ENCODE data around the gene ASAH2. TPM values are rescaled to one million over a fixed set of nuclear protein-coding genes. Genes with fewer than 3 reads are reported as not detected.
A peak's percentile ranks its signal among the peaks of the same experiment; 100 is the strongest.

ASAH2 gene
- polyA plus RNA-seq (2012; ENCODE audit: low read depth, missing spikeins) = 1.6 TPM

DNA sequence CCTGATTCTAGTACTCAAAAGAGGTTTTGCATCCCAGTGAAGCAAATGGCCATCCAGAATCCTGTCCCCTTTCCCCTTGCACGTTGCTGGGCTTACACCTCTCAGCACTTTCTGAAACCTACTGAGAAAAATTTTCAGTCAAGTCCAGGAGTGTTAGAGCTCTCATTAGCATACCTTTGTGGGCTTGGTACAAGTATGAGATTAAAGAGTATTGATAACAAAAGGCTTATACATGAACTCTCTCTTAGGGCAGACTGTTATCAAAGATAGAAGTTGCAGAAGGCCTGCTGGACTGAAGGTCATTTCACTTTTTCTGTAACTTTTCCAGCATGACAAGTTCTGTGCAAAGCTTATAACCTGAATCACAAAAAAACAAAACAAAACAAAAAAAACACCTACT is at the start of gene ASAH2:
TSS of gene ASAH2 (minus strand) at position 123 of the 400 bp plus-strand sequence. CDS start 2,906 bp downstream, outside the sequence.
- TF ChIP-seq POLR2AphosphoS5 (IDR thresholded peaks at IDR 0.05; ENCODE audit: low read depth, low read length) (no peak), PAX5 (IDR thresholded peaks at IDR 0.05; ENCODE audit: insufficient read depth, low read length, severe bottlenecking) (no peak), TAF1 (IDR thresholded peaks at IDR 0.05; ENCODE audit: low read depth, low read length) (no peak), POLR2A (IDR thresholded peaks at IDR 0.05; ENCODE audit: low read depth, low read length) (no peak), SPI1 (IDR thresholded peaks at IDR 0.05; ENCODE audit: low read depth, low read length) (no peak), POU2F2 (IDR thresholded peaks at IDR 0.05; ENCODE audit: low read depth, low read length) (no peak)
- FAIRE-seq (no peak), DNase-seq (ENCODE audit: insufficient read length, low spot score) (no peak)

DNA sequence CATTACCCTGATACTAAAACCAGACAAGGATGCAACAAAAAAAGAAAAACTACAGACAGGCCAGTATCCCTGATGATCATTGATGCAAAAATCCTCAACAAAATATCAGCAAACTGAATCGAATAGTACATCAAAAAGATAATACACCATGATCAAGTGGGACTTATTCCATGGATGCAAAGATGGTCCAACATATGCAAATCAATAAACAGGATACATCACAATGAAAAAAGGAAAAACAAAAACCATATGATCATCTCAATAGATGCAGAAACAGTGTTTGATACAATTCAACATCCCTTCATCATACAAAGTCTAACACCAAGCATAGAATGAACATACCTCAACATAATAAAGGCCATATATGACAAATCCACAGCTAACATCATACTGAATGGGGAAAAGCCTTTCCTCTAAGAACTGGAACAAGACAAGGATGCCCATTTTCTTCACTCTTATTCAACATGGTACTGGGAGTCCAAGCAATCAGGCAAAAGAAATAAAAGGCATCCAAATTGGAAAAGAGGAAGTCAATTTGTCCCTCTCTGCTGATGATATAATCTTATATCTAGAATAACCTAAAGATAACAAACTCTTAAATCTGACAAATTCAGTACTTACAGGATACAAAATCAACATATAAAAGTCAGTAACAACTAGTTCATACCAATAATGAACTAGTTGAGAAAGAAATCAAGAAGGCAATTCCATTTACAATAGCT is 48.8 kb upstream of the ASAH2 start:
- FAIRE-seq (peak; percentile 41), DNase-seq (ENCODE audit: insufficient read length, low spot score) (no peak)
- peak; percentile 47 for TF ChIP-seq SPI1 (IDR thresholded peaks at IDR 0.05; ENCODE audit: low read depth, low read length)
- no peak for TF ChIP-seq POU2F2 (IDR thresholded peaks at IDR 0.05; ENCODE audit: low read depth, low read length)
- TF ChIP-seq POLR2AphosphoS5 (IDR thresholded peaks at IDR 0.05; ENCODE audit: low read depth, low read length) = no peak
- no peak for TF ChIP-seq POLR2A (IDR thresholded peaks at IDR 0.05; ENCODE audit: low read depth, low read length)
- TF ChIP-seq PAX5 (IDR thresholded peaks at IDR 0.05; ENCODE audit: insufficient read depth, low read length, severe bottlenecking) = no peak
- no peak for TF ChIP-seq TAF1 (IDR thresholded peaks at IDR 0.05; ENCODE audit: low read depth, low read length)

DNA sequence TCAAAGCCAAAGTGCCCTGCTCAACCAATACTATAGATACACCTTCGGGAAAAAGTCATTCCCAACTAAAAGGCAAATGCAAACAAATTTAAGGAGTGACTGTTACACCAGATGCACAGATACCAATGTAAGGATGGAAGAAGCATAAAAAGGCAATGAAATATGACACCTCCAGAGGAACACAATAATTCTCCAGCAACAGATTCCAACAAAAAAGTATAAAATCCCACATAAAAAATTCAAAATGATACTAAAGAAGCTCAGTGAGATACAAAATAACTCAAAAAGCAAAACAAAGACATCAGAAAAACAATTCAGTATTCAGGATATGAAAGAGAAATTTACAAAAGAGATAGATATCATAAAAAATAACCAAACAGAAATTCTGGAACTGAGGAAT is 44.1 kb upstream of the ASAH2 start:
- TF ChIP-seq SPI1 (IDR thresholded peaks at IDR 0.05; ENCODE audit: low read depth, low read length) (no peak), TAF1 (IDR thresholded peaks at IDR 0.05; ENCODE audit: low read depth, low read length) (no peak), POLR2A (IDR thresholded peaks at IDR 0.05; ENCODE audit: low read depth, low read length) (no peak), PAX5 (IDR thresholded peaks at IDR 0.05; ENCODE audit: insufficient read depth, low read length, severe bottlenecking) (no peak)
- FAIRE-seq (no peak), DNase-seq (ENCODE audit: insufficient read length, low spot score) (no peak)

DNA sequence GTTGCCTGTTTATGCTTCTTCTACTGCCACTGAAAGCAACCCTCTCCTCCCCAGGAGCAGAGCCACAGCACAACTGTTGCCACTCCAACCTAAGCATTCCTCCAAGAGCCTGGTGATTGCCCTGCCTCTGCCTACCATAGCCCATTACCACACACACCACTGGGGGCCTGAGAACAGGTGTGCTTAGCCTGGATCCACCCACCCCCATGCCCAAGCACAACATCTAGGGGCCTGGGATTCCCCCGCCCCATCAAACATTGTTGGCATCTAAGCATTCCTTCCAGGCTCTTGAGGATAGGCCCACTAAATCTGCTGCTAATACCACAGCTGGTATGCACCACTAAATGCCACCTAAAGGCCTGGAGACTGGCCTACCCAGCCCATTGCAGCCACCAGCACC is 43.3 kb upstream of the ASAH2 start:
- DNase-seq (ENCODE audit: insufficient read length, low spot score) (no peak), FAIRE-seq (no peak)
- TF ChIP-seq PAX5 (IDR thresholded peaks at IDR 0.05; ENCODE audit: insufficient read depth, low read length, severe bottlenecking) (no peak), POLR2AphosphoS5 (IDR thresholded peaks at IDR 0.05; ENCODE audit: low read depth, low read length) (no peak)

DNA sequence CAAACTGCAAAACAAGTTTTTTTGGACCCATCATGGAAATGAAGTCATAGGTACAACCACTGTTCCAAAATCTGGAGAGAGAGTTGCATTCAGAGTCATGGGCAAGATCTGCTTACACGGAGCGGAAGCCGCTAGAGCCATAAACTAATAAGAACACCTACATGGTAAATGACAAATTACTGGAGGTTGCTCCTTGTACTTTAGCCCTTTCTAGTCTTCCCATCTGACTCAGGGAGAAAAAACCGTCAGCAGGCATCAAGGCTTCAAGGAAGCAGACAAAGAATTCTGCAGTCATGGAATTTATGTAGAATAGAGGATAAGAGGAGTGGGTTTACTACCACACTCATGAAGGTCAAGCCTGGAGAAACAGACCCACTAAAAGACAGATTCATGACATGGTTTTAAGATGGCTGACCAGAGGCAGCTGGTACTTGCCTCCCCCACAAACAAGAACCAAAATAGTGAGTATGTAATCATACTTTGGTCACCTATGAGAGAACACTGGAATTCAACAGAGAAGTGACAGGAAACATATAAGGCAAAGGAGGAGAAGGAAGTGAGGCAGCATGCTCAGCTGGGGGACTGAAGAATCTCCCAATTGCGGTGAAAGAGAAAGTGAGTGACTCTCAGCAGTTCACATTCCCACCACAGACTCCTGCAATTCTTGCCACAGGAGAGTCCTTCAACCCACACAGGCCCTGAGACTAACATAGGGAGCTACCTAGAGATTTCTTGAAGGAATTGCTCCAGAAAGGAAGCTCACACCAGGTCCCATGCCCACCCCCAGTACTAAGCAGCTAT is 42.4 kb upstream of the ASAH2 start:
- no peak for FAIRE-seq
- TF ChIP-seq POU2F2 (IDR thresholded peaks at IDR 0.05; ENCODE audit: low read depth, low read length) (no peak), TAF1 (IDR thresholded peaks at IDR 0.05; ENCODE audit: low read depth, low read length) (no peak), POLR2A (IDR thresholded peaks at IDR 0.05; ENCODE audit: low read depth, low read length) (no peak), PAX5 (IDR thresholded peaks at IDR 0.05; ENCODE audit: insufficient read depth, low read length, severe bottlenecking) (no peak), SPI1 (IDR thresholded peaks at IDR 0.05; ENCODE audit: low read depth, low read length) (no peak), POLR2AphosphoS5 (IDR thresholded peaks at IDR 0.05; ENCODE audit: low read depth, low read length) (no peak)
- DNase-seq (ENCODE audit: insufficient read length, low spot score) = no peak

DNA sequence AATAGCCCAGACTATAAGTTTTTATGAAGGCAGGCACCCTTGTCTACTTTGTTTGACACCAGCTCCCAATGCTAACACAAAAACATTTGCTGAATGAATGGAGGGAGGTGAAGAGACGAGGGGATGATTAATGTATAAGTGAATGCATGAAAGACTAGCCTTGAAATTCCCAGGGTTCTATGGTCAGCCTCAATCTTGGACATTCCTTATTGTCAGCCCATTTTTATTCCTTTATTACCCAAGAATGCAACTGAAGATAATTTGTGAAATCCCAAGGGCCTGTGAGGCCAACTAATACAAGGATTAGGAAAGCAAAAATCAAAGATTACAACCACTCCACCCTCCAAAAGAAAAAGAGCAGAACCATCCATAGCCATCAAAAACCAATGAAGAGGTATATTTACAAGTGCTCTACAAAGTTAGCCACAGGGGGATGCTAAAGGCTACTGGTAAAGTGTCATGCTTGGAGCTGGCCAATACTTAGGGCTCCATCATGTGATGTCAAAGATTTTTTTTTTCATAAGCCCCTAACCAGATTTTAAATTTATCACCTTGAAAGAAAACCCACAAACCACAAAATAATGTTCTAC is 40.0 kb upstream of the ASAH2 start:
- no peak for DNase-seq (ENCODE audit: insufficient read length, low spot score)
- FAIRE-seq = no peak
- TF ChIP-seq TAF1 (IDR thresholded peaks at IDR 0.05; ENCODE audit: low read depth, low read length) = no peak
- no peak for TF ChIP-seq SPI1 (IDR thresholded peaks at IDR 0.05; ENCODE audit: low read depth, low read length)
- no peak for TF ChIP-seq POLR2A (IDR thresholded peaks at IDR 0.05; ENCODE audit: low read depth, low read length)
- TF ChIP-seq POU2F2 (IDR thresholded peaks at IDR 0.05; ENCODE audit: low read depth, low read length) = no peak
- TF ChIP-seq PAX5 (IDR thresholded peaks at IDR 0.05; ENCODE audit: insufficient read depth, low read length, severe bottlenecking) = no peak
- no peak for TF ChIP-seq POLR2AphosphoS5 (IDR thresholded peaks at IDR 0.05; ENCODE audit: low read depth, low read length)

DNA sequence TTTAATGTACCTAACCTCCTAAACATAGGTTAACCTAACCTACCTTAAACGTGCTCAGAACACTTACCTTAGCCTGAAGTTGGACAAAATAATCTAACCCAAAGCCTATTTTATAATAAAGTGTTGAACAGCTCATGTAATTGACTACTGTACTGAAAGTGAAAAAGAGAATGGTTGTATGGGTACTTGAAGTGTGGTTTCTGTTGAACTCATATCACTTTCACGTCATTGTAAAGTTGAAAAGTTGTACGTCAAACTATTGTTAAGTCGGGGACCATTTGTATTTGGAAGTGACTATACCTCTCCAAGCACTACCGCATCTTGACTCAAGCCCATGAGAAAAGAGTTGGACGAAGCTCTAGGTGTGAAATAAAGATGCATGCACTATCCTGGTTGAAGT is 37.9 kb upstream of the ASAH2 start:
- TF ChIP-seq POU2F2 (IDR thresholded peaks at IDR 0.05; ENCODE audit: low read depth, low read length) (no peak), TAF1 (IDR thresholded peaks at IDR 0.05; ENCODE audit: low read depth, low read length) (no peak), POLR2AphosphoS5 (IDR thresholded peaks at IDR 0.05; ENCODE audit: low read depth, low read length) (no peak), POLR2A (IDR thresholded peaks at IDR 0.05; ENCODE audit: low read depth, low read length) (no peak), PAX5 (IDR thresholded peaks at IDR 0.05; ENCODE audit: insufficient read depth, low read length, severe bottlenecking) (no peak), SPI1 (IDR thresholded peaks at IDR 0.05; ENCODE audit: low read depth, low read length) (no peak)
- FAIRE-seq (no peak), DNase-seq (ENCODE audit: insufficient read length, low spot score) (no peak)

DNA sequence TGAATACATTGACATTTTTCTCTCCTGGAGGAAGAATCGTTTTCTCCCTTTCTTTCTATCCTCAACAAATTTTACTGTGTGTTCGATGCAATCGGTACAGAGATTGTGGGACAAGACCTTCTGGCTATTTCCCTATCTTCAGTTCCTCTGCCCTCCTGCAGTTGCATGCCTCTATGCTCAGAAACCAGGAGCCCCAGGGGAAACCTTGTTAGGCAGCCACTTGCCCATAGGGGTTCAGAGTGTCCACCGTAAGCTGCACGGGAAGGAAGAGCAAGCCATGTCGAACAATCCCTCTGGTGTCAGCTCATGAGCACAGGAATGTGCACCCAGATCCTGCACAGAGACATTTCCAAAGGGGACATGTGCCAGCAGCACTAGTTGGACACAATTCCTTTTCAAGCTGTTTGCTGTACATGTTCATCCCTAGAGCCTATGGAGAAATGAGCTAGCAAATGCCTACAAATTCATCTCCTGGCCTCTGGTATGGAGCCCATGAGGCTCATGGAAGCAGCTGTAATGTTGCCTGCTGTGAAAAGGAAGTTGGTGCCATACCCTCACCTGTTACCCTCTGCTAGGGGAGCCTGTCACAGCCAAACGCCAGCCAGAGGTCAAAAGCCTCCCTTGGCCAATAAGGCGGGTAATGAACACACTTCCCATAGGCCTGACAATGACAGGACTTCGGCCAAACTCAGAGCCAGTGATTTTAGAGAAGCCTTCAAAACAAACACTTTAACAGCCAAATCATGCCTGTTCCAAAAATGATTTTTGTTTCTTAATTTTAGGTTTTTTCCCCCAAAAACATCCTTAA is 35.9 kb upstream of the ASAH2 start:
- FAIRE-seq (no peak), DNase-seq (ENCODE audit: insufficient read length, low spot score) (no peak)
- no peak for TF ChIP-seq POLR2AphosphoS5 (IDR thresholded peaks at IDR 0.05; ENCODE audit: low read depth, low read length)
- no peak for TF ChIP-seq POLR2A (IDR thresholded peaks at IDR 0.05; ENCODE audit: low read depth, low read length)
- no peak for TF ChIP-seq SPI1 (IDR thresholded peaks at IDR 0.05; ENCODE audit: low read depth, low read length)
- no peak for TF ChIP-seq PAX5 (IDR thresholded peaks at IDR 0.05; ENCODE audit: insufficient read depth, low read length, severe bottlenecking)
- no peak for TF ChIP-seq POU2F2 (IDR thresholded peaks at IDR 0.05; ENCODE audit: low read depth, low read length)
- TF ChIP-seq TAF1 (IDR thresholded peaks at IDR 0.05; ENCODE audit: low read depth, low read length) = no peak

- FAIRE-seq (no peak), DNase-seq (ENCODE audit: insufficient read length, low spot score) (no peak)
Observed at GRCh38 chr10:50286517-50286916, 35.2 kb upstream of the ASAH2 start.

More at GRCh38 chr10:50286517-50286916, 35.2 kb upstream of the ASAH2 start:
- TF ChIP-seq POLR2A (IDR thresholded peaks at IDR 0.05; ENCODE audit: low read depth, low read length) (no peak), POU2F2 (IDR thresholded peaks at IDR 0.05; ENCODE audit: low read depth, low read length) (no peak), SPI1 (IDR thresholded peaks at IDR 0.05; ENCODE audit: low read depth, low read length) (no peak), TAF1 (IDR thresholded peaks at IDR 0.05; ENCODE audit: low read depth, low read length) (no peak), PAX5 (IDR thresholded peaks at IDR 0.05; ENCODE audit: insufficient read depth, low read length, severe bottlenecking) (no peak), POLR2AphosphoS5 (IDR thresholded peaks at IDR 0.05; ENCODE audit: low read depth, low read length) (no peak)
